Measurements from ENCODE around the gene SARDH.
"Not testable (repeated sequence)": the region's sequence is repeated elsewhere in the genome, so short reads cannot be mapped to it uniquely, and the experiment has no call there.

The SARDH gene

DNA sequence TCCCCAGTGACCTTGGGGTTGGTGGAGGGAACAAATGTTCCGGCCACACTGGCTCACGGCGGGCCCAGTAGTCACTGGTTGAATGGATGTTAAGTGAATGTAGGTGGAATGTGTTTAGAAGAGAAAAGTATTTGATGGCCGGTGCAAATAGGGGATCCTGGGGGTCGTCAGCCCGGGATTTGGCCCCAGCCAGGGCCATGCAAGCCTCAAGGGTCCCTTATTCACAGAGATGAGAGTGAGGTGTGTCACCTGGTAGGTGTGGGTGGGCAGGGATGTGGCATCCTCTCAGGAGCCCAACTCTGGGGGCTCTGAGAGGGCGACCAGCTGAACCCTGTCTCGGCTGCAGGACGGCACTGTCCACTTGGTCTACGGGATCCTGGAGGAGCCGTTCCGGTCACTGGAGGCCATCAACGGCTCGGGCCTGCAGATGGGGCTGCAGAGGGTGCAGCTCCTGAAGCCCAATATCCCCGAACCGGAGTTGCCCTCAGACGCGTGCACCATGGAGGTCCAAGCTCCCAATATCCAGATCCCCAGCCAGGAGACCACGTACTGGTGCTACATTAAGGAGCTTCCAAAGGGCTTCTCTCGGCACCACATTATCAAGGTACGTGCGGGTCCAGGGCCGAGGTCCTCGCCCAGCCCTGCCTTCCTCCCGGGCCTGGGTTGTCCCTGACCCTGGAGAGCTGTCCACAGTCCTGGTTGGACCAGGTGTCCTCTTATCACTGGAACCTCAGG, 96.1 kb downstream of the SARDH start:
- no peak for DNase-seq

GRCh38 chr9:133641396-133641655, 96.8 kb downstream of the SARDH start:
- DNase-seq: no peak

GRCh38 chr9:133640580-133641395, 97.4 kb downstream of the SARDH start:
- no peak for DNase-seq

- DNase-seq: no peak
Measured at GRCh38 chr9:133640160-133640559, 98.0 kb downstream of the SARDH start.

DNA sequence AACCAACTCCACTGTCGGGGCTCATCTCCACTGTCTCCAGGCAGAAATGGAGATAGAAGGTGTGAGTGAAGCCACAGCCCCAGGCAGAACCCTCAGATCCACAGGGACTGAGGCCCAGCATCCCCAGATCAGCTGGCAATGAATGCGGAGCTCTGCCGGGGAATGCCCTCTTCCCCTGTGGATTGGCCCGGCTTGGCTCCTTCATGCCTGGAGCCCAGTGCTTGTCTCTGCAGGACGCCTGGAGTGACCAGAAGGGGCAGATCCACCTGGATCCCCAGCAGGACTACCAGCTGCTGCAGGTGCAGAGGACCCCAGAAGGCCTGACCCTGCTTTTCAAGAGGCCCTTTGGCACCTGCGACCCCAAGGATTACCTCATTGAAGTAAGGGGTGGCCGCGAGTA, 98.5 kb downstream of the SARDH start:
- DNase-seq: no peak

- no peak for DNase-seq
Measured at GRCh38 chr9:133638711-133639110, 99.4 kb downstream of the SARDH start.

DNA sequence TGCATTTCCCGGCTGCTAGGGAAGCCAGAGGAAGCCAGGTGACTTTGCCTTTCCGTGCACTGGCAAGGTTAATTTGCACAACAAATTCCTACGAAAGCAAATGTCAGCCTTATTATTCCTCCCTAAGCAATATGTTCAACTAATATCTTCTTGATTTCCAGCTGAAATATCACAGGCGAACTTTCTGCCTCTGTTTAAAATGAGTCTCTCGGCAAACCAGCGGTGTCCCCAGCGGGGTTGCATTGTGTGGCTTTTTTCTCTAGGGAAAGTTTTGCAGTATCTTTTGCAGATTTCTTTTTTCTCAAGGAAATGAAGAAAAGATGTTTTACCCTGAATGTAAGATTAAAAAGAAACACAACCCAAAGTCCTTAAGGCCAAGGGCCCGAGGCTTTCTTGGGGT, 100.1 kb downstream of the SARDH start:
- DNase-seq: no peak

DNA sequence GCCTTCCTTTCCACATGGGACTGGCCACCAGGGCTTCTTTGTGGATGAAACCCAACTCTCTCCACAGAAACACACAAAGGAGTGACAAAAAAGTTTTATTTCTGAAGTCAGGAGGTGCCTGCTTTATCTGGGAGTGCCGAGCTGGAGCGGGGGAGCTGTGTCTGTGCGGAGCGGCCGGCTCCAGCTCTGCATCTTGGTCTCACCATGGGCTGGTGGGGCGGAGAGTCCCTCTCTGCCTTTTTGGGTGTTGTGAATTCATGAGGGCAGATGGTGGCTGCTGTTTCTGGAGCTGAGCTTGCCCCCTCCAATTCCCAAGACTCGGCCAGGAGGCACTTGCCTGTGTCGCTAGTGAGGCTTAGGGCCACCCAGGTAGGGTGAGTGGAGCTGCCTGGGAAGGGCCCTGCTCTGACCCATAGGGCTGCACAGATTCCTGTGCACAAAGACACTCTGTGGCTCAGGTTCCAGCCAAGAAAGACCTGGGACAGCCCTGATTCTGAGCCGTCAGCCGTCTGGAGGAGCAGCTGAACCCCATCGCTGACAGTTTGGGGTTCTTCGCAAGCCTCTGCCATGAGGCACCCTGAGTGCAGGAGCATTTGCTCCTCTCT, 100.6 kb downstream of the SARDH start:
- no peak for DNase-seq

DNA sequence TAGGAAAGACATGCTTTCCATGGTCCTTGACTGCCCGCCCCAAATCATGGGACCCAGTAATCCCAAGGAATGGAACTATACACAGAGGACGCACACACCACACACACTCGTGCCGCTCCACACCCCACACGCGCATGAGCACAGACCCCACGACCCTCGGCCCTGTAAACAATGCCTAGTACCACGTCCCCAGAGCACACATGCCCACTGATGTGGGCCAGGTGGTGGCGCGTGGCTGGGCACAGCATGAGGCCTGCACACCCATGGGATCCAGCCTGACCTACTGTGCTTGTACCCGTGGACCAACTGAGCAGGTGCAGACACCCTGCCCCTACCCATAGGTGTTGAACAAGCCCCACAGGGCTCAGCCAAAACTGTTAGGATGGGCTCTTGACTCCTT, 101.2 kb downstream of the SARDH start:
- DNase-seq: no peak

DNA sequence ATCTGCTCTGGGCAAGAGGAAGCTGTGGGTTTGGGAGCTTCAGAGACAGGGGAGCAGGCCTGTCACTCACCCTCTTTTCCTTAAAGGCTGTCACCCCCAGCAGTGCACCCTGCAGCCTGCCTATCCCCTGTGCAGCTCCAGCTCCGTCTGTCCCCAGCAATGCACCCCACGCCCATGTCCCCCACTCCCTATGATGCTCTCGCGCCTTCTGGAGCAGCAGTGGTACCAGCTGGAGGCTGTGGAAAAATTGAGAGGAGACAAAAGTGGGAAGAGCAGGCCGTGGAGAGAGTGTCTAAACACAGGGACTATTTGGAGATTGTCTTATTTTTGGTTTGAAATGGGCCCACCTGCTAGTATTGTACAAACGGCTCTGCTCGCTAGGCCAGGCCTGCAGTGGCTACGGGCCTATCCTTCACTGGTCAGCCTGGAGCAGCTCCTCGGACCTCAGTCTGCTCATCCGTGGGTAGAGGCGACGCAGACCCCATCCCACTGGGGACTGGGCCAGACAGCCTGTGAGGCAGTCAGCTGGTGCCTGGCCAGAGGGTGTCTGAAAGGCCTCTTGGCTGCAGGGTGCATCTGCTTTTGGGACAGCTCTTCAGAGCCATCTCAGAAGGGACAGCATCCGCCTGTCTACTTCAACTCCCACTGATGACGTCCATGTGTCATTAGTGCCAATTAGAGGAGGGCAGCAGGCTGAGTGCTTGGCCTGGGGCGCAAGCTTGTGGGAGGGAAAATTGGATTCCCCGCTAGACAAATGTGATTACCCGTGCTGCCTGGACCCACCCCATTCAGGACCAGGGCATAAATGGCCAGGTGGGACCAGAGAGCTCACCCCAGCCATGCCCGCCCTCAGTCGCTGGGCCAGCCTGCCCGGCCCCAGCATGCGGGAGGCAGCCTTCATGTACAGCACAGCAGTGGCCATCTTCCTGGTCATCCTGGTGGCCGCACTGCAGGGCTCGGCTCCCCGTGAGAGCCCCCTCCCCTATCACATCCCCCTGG, 102.3 kb downstream of the SARDH start, which contains the start of gene DBH:
TSS of gene DBH (plus strand) at position 831 of the 999 bp plus-strand sequence. CDS start at position 840, 9 bp downstream.
- no peak for DNase-seq

- DNase-seq: no peak
Measured at GRCh38 chr9:133635098-133635497, 103.1 kb downstream of the SARDH start.

- DNase-seq: no peak
Measured at GRCh38 chr9:133634081-133634691, 104.0 kb downstream of the SARDH start.

GRCh38 chr9:133633681-133634080, 104.5 kb downstream of the SARDH start:
- DNase-seq: no peak

GRCh38 chr9:133632806-133633680, 105.1 kb downstream of the SARDH start:
- no peak for DNase-seq

DNA sequence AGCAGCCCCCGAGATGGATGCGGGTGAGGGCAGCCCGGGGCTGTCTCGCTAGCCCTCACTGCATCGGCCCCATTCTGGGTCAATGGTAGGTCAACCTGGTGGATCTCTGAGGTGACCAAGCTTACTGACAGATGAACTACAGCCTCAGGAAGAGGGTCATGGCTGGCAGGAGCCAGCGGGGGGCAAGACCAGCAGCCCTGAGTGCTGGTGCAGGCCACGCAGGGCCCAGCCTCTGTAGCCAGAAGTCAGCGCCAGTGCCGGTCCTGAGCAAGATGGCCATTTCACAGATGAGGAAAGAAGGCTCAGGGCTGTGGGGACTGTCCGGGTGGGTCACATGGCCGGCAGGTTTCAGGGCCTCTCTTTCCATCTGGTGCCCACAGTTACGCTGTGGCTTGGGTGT, 107.0 kb downstream of the SARDH start:
- no peak for DNase-seq

DNA sequence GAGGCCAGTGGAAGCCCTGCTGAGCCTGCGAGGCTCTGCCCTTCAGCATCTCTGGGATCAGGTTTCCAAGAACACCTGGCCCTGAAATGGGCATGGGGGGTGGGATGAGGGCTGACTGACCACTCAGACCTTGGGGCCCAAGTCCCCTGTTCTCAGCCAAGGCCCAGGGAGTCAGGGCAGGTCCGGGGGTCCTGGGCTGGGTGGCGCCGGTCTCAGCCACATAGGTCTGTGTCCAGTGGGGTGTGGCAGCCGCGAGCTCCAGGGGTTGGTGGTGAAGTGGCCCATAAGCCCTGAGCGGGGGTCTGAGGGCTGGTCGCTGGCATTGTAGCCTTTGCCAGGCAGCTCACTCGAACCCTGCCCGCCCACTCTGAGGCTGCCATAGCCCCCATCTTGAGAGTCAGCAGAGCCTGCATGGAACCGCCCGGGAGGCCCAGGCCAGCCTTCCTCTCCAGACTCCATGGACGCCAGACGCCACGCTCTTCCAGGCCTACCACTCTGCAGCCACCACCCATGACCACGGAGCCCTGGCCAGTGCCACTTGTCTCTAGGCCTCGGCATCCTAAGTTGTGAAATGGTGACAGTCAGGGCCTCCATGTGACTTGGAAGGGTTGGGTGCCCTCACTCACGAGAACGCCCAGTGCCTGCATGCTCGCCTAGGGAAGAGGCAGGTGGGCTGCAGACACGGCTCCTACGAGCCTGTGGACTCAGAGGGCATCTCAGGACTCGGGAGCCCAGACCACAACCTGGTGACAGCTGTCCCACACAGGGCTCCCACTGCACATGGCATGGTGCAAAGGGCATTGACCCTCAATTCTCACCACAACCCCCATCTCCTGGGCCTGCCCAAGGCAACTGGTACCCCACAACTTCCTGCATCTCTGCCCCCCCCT, 108.7 kb downstream of the SARDH start:
- DNase-seq: no peak

DNA sequence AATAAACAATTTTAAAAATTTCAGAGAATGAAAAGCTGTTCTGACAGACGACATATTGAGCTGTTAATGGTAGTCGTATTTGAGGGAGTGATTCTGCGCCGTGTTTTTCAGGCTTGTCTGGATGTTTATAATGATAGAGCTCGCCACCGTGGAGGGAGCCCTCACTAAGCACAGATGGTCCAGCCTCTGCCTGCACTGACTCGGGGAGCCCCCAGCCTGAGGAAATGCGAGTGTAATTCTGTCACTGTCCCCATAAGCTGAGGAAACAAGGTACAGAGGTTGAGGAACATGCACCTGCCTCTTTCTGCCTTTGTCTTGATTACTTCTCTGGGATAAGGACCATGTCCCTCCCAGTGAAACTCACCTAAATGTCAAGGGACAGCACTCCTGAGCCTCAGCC, 109.4 kb downstream of the SARDH start:
- no peak for DNase-seq

GRCh38 chr9:133627341-133627740, 110.8 kb downstream of the SARDH start:
- DNase-seq: no peak

GRCh38 chr9:133626008-133626407, 112.1 kb downstream of the SARDH start:
- DNase-seq: not testable (repeated sequence)

DNA sequence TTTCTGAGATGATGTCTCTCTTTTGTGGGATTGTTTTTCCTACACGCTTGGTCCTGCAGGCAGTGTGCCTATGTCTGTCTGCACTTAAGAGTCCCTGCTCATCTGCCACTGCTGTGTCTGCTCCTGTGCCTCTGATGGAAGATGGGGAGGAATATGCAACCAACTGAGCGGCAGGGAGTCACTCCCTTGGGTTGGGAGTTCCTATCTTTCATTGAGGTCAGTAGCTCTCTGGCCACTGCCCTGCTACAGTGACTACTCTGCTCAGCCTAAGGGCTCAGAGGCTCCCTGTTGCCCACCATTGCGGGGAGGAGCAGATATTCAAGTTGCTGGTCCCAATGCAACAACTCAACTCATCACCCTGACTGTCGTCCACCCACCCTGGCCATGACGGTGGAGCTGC, 115.6 kb downstream of the SARDH start:
- no peak for DNase-seq

All from NCI-H446 (cell line).